Measurements from ENCODE around the gene PCDH1.

The PCDH1 gene

GRCh38 chr5:141872496-141873356, 5.5 kb downstream of the PCDH1 start:
- no peak for DNase-seq (ENCODE audit: low read depth)
- no peak for TF ChIP-seq CTCF (IDR thresholded peaks at IDR 0.05; ENCODE audit: low read depth, low read length)
- no peak for TF ChIP-seq MAX (IDR thresholded peaks at IDR 0.05; ENCODE audit: low read depth, low read length)
- no peak for TF ChIP-seq MYC (IDR thresholded peaks at IDR 0.05; ENCODE audit: low read depth, low read length)
- no peak for TF ChIP-seq POLR2A (IDR thresholded peaks at IDR 0.05; ENCODE audit: extremely low read depth, insufficient read length)
- H3K4me3 ChIP-seq (ENCODE audit: low read depth, low read length), result no peak overlapping the region

- no peak overlapping the region for H3K4me3 ChIP-seq (ENCODE audit: low read depth, low read length)
- TF ChIP-seq CTCF (IDR thresholded peaks at IDR 0.05; ENCODE audit: low read depth, low read length) (no peak), POLR2A (IDR thresholded peaks at IDR 0.05; ENCODE audit: extremely low read depth, insufficient read length) (no peak), MAX (IDR thresholded peaks at IDR 0.05; ENCODE audit: low read depth, low read length) (no peak), MYC (IDR thresholded peaks at IDR 0.05; ENCODE audit: low read depth, low read length) (no peak)
- DNase-seq (ENCODE audit: low read depth), result no peak
These were observed 6.3 kb downstream of the PCDH1 start for GRCh38 chr5:141871870-141872269.

- no peak overlapping the region for H3K4me3 ChIP-seq (ENCODE audit: low read depth, low read length)
- no peak for DNase-seq (ENCODE audit: low read depth)
These were observed 7.3 kb downstream of the PCDH1 start for GRCh38 chr5:141870871-141871270.

GRCh38 chr5:141870228-141870627, 8.0 kb downstream of the PCDH1 start:
- no peak for DNase-seq (ENCODE audit: low read depth)
- no peak overlapping the region for H3K4me3 ChIP-seq (ENCODE audit: low read depth, low read length)
- TF ChIP-seq CTCF (IDR thresholded peaks at IDR 0.05; ENCODE audit: low read depth, low read length) (no peak), POLR2A (IDR thresholded peaks at IDR 0.05; ENCODE audit: extremely low read depth, insufficient read length) (no peak), MAX (IDR thresholded peaks at IDR 0.05; ENCODE audit: low read depth, low read length) (no peak), MYC (IDR thresholded peaks at IDR 0.05; ENCODE audit: low read depth, low read length) (no peak)

More at GRCh38 chr5:141870871-141871270, 7.3 kb downstream of the PCDH1 start:
- TF ChIP-seq MAX (IDR thresholded peaks at IDR 0.05; ENCODE audit: low read depth, low read length) (no peak), POLR2A (IDR thresholded peaks at IDR 0.05; ENCODE audit: extremely low read depth, insufficient read length) (no peak), CTCF (IDR thresholded peaks at IDR 0.05; ENCODE audit: low read depth, low read length) (no peak), MYC (IDR thresholded peaks at IDR 0.05; ENCODE audit: low read depth, low read length) (no peak)

- no peak for DNase-seq (ENCODE audit: low read depth)
- no peak overlapping the region for H3K4me3 ChIP-seq (ENCODE audit: low read depth, low read length)
- no peak for TF ChIP-seq MYC (IDR thresholded peaks at IDR 0.05; ENCODE audit: low read depth, low read length)
- no peak for TF ChIP-seq CTCF (IDR thresholded peaks at IDR 0.05; ENCODE audit: low read depth, low read length)
- TF ChIP-seq POLR2A (IDR thresholded peaks at IDR 0.05; ENCODE audit: extremely low read depth, insufficient read length), result no peak
- no peak for TF ChIP-seq MAX (IDR thresholded peaks at IDR 0.05; ENCODE audit: low read depth, low read length)
These were observed 8.7 kb downstream of the PCDH1 start for GRCh38 chr5:141869514-141869913.
